Tibial nerve (tissue), 4 donors: Measurements from ENCODE around the gene CTNNA3. TPM values are rescaled to one million over a fixed set of nuclear protein-coding genes. Genes with fewer than 3 reads are reported as not detected.

Experiments used
- DNase-seq, 2 donors: peaks; one replicate each; pipeline ENCODE4 v3.0.0-alpha.2; 2019; ENCODE audit warnings: low spot score in 2 of 2
- H3K27ac ChIP-seq, 4 donors: fragments of 200-600 bp; sonication (generic) in 3 of 4; one replicate each; pipeline ENCODE4 v1.5.1; 2017 to 2019; ENCODE audit warnings: mild to moderate bottlenecking in 1 of 4
- H3K27me3 ChIP-seq, 2 donors: fragments of 200-600 bp; sonication (generic) in 1 of 2; one replicate each; pipeline versions ENCODE4 v1.5.1 to v1.6.0; 2017 to 2019
- H3K36me3 ChIP-seq, 3 donors: fragments of 200-600 bp; sonication (generic); one replicate each; pipeline ENCODE4 v1.5.1; 2018 to 2019
- H3K4me1 ChIP-seq, 4 donors: fragments of 200-600 bp; sonication (generic) in 3 of 4; one replicate each; pipeline ENCODE4 v1.5.1; 2017 to 2019
- H3K4me3 ChIP-seq, 4 donors: fragments of 200-600 bp; sonication (generic) in 3 of 4; one replicate each; pipeline ENCODE4 v1.5.1; 2017 to 2019; ENCODE audit warnings: mild to moderate bottlenecking in 1 of 4, moderate library complexity in 1 of 4
- H3K9me3 ChIP-seq, 4 donors: fragments of 200-600 bp; sonication (generic) in 3 of 4; one replicate each; pipeline ENCODE4 v1.5.1; 2017 to 2019
- CTCF ChIP-seq, 5 experiments: fragments of 200-600 bp in 3 of 5; fragments of 450-650 bp in 2 of 5; sonication (generic) in 3 of 5; IDR thresholded peaks; one replicate each; pipeline ENCODE4 v1.5.1; 2016 to 2019; ENCODE audit warnings: antibody characterized with exemption in 5 of 5, mild to moderate bottlenecking in 3 of 5, moderate library complexity in 2 of 5
- EP300 ChIP-seq, 2 donors: sonication (generic); formaldehyde crosslinking; IDR thresholded peaks; one replicate each; pipeline ENCODE4 v1.6.1; 2017; ENCODE audit warnings: antibody characterized with exemption in 2 of 2, mild to moderate bottlenecking in 1 of 2
- POLR2A ChIP-seq, 2 donors: fragments of 450-650 bp; IDR thresholded peaks; one replicate each; pipeline ENCODE4 v1.6.1; 2017; ENCODE audit warnings: antibody characterized with exemption in 2 of 2, mild to moderate bottlenecking in 2 of 2, moderate library complexity in 2 of 2
- WGBS, 2 donors: methylation state at CpG; one replicate each; pipeline ENCODE4 v1.1.5; 2018; 5-methylcytosine and 5-hydroxymethylcytosine counted together
- total RNA-seq, 4 donors: library from RNA; depleted of rRNA; stranded (reverse); fragments of >200 nt; gene quantifications; one replicate each; pipeline ENCODE4 v1.1.0, GENCODE V29; 2016

CTNNA3 gene
- total RNA-seq, 4 donors from 2014 or later = 15.9 to 36.1 (median 23.1) TPM

GRCh38 chr10:66218981-66219587 is 1476.9 kb downstream of the CTNNA3 start:
- no peak for TF ChIP-seq CTCF (IDR thresholded peaks at IDR 0.05)
- no peaks in the 10 kb centered on the region for H3K27me3 ChIP-seq
- H3K4me3 ChIP-seq = no peak overlapping the region
- no peak for DNase-seq
- H3K36me3 ChIP-seq = no peaks in the 10 kb centered on the region
- 73 to 82% methylated on average over 5 of the region's 5 CpGs for WGBS, 2 donors
- H3K9me3 ChIP-seq = no peaks in the 10 kb centered on the region
- no peak overlapping the region for H3K27ac ChIP-seq
- no peaks in the 10 kb centered on the region for H3K4me1 ChIP-seq

GRCh38 chr10:66218289-66218688 is 1477.7 kb downstream of the CTNNA3 start:
- Histone ChIP-seq H3K9me3 (no peaks in the 10 kb centered on the region), H3K27ac (no peak overlapping the region), H3K36me3 (no peaks in the 10 kb centered on the region), H3K4me3 (no peak overlapping the region), H3K4me1 (no peaks in the 10 kb centered on the region), H3K27me3 (no peaks in the 10 kb centered on the region)
- TF ChIP-seq EP300 (IDR thresholded peaks at IDR 0.05) = no peak
- no peak for TF ChIP-seq POLR2A (IDR thresholded peaks at IDR 0.05)
- no peak for TF ChIP-seq CTCF (IDR thresholded peaks at IDR 0.05)
- DNase-seq = no peak
- 68 to 78% methylated on average over 2 of the region's 2 CpGs for WGBS, 2 donors

- TF ChIP-seq EP300 (IDR thresholded peaks at IDR 0.05) (no peak), POLR2A (IDR thresholded peaks at IDR 0.05) (no peak), CTCF (IDR thresholded peaks at IDR 0.05) (no peak)
- no peak overlapping the region for H3K27ac ChIP-seq
- no peak overlapping the region for H3K4me3 ChIP-seq
- H3K4me1 ChIP-seq = no peaks in the 10 kb centered on the region
- H3K9me3 ChIP-seq = no peaks in the 10 kb centered on the region
- DNase-seq = no peak
- no peaks in the 10 kb centered on the region for H3K27me3 ChIP-seq
- H3K36me3 ChIP-seq = no peaks in the 10 kb centered on the region
- WGBS, 2 donors = 84 to 93% methylated on average over 3 of the region's 3 CpGs
Measured at GRCh38 chr10:66215920-66216319, 1480.1 kb downstream of the CTNNA3 start.

GRCh38 chr10:66214721-66215404 is 1481.1 kb downstream of the CTNNA3 start:
- Histone ChIP-seq H3K27me3 (no peaks in the 10 kb centered on the region), H3K4me3 (no peak overlapping the region), H3K36me3 (no peaks in the 10 kb centered on the region), H3K9me3 (no peaks in the 10 kb centered on the region), H3K27ac (no peak overlapping the region), H3K4me1 (no peaks in the 10 kb centered on the region)
- no peak for TF ChIP-seq EP300 (IDR thresholded peaks at IDR 0.05)
- no peak for DNase-seq
- WGBS, 2 donors = 70 to 73% methylated on average over 4 of the region's 4 CpGs

- no peaks in the 10 kb centered on the region for H3K27me3 ChIP-seq
- no peaks in the 10 kb centered on the region for H3K36me3 ChIP-seq
- H3K9me3 ChIP-seq = no peaks in the 10 kb centered on the region
- no peak for TF ChIP-seq CTCF (IDR thresholded peaks at IDR 0.05)
- TF ChIP-seq POLR2A (IDR thresholded peaks at IDR 0.05) = no peak
- no peak for TF ChIP-seq EP300 (IDR thresholded peaks at IDR 0.05)
- no peak overlapping the region for H3K4me3 ChIP-seq
- no peak for DNase-seq
- H3K27ac ChIP-seq = no peak overlapping the region
- H3K4me1 ChIP-seq = no peaks in the 10 kb centered on the region
Measured at GRCh38 chr10:66209025-66209424, 1487.0 kb downstream of the CTNNA3 start.
